ENCODE results near the gene LPO.

LPO gene

GRCh38 chr17:58272367-58273280 is 34.2 kb downstream of the LPO start:
- H3K27me3 ChIP-seq (ENCODE audit: low read depth, low read length): peaks cover 18% of the 10 kb centered on the region
- H2AFZ ChIP-seq (ENCODE audit: low read depth, low read length): no peak overlapping the region
- no peaks in the 10 kb centered on the region for H3K9me3 ChIP-seq (ENCODE audit: insufficient read depth, low read length)
- H3K36me3 ChIP-seq (replicated peaks; ENCODE audit: low read depth, low read length): no peaks in the 10 kb centered on the region
- no peak for TF ChIP-seq EZH2phosphoT487 (IDR thresholded peaks at IDR 0.05; ENCODE audit: low read depth)
- TF ChIP-seq CTCF (IDR thresholded peaks at IDR 0.05; ENCODE audit: low read depth, low read length): no peak
- H3K27ac ChIP-seq (ENCODE audit: low read length): no peak overlapping the region
- no peaks in the 10 kb centered on the region for H3K79me2 ChIP-seq (ENCODE audit: low read length)
- H3K4me3 ChIP-seq (ENCODE audit: low read length): no peak overlapping the region
- no peak overlapping the region for H3K9ac ChIP-seq (ENCODE audit: low read length)
- no peak overlapping the region for H3K4me2 ChIP-seq (ENCODE audit: low read length)
- H4K20me1 ChIP-seq (ENCODE audit: insufficient read depth, low read length): no peaks in the 10 kb centered on the region
- H3K4me1 ChIP-seq (ENCODE audit: low read length): no peaks in the 10 kb centered on the region

- TF ChIP-seq CTCF (IDR thresholded peaks at IDR 0.05; ENCODE audit: low read depth, low read length) (no peak), EZH2phosphoT487 (IDR thresholded peaks at IDR 0.05; ENCODE audit: low read depth) (no peak)
- Histone ChIP-seq H3K27ac (ENCODE audit: low read length) (no peak overlapping the region), H2AFZ (ENCODE audit: low read depth, low read length) (no peak overlapping the region), H3K4me3 (ENCODE audit: low read length) (no peak overlapping the region), H3K27me3 (ENCODE audit: low read depth, low read length) (peaks cover 18% of the 10 kb centered on the region), H3K79me2 (ENCODE audit: low read length) (no peaks in the 10 kb centered on the region), H3K4me1 (ENCODE audit: low read length) (no peaks in the 10 kb centered on the region), H3K36me3 (replicated peaks; ENCODE audit: low read depth, low read length) (no peaks in the 10 kb centered on the region), H3K4me2 (ENCODE audit: low read length) (no peak overlapping the region), H3K9ac (ENCODE audit: low read length) (no peak overlapping the region), H3K9me3 (ENCODE audit: insufficient read depth, low read length) (no peaks in the 10 kb centered on the region), H4K20me1 (ENCODE audit: insufficient read depth, low read length) (no peaks in the 10 kb centered on the region)
Measured at GRCh38 chr17:58273453-58274104, 35.2 kb downstream of the LPO start.

- H3K79me2 ChIP-seq (ENCODE audit: low read length): no peaks in the 10 kb centered on the region
- no peaks in the 10 kb centered on the region for H3K9me3 ChIP-seq (ENCODE audit: insufficient read depth, low read length)
- peaks cover 18% of the 10 kb centered on the region for H3K27me3 ChIP-seq (ENCODE audit: low read depth, low read length)
- no peaks in the 10 kb centered on the region for H3K4me1 ChIP-seq (ENCODE audit: low read length)
- no peak overlapping the region for H2AFZ ChIP-seq (ENCODE audit: low read depth, low read length)
- H3K36me3 ChIP-seq (replicated peaks; ENCODE audit: low read depth, low read length): no peaks in the 10 kb centered on the region
- H3K4me3 ChIP-seq (ENCODE audit: low read length): no peak overlapping the region
- TF ChIP-seq EZH2phosphoT487 (IDR thresholded peaks at IDR 0.05; ENCODE audit: low read depth) (no peak), CTCF (IDR thresholded peaks at IDR 0.05; ENCODE audit: low read depth, low read length) (no peak)
- no peaks in the 10 kb centered on the region for H4K20me1 ChIP-seq (ENCODE audit: insufficient read depth, low read length)
- H3K9ac ChIP-seq (ENCODE audit: low read length): no peak overlapping the region
- H3K4me2 ChIP-seq (ENCODE audit: low read length): no peak overlapping the region
- no peak overlapping the region for H3K27ac ChIP-seq (ENCODE audit: low read length)
Measured at GRCh38 chr17:58275417-58275816, 37.0 kb downstream of the LPO start.

- H3K27me3 ChIP-seq (ENCODE audit: low read depth, low read length): peaks cover 18% of the 10 kb centered on the region
- no peaks in the 10 kb centered on the region for H3K9me3 ChIP-seq (ENCODE audit: insufficient read depth, low read length)
- H3K27ac ChIP-seq (ENCODE audit: low read length): no peak overlapping the region
- H3K4me3 ChIP-seq (ENCODE audit: low read length): no peak overlapping the region
- no peak overlapping the region for H2AFZ ChIP-seq (ENCODE audit: low read depth, low read length)
- H3K4me2 ChIP-seq (ENCODE audit: low read length): no peak overlapping the region
- no peaks in the 10 kb centered on the region for H3K79me2 ChIP-seq (ENCODE audit: low read length)
- H3K4me1 ChIP-seq (ENCODE audit: low read length): no peaks in the 10 kb centered on the region
- TF ChIP-seq CTCF (IDR thresholded peaks at IDR 0.05; ENCODE audit: low read depth, low read length) (no peak), EZH2phosphoT487 (IDR thresholded peaks at IDR 0.05; ENCODE audit: low read depth) (no peak)
- no peaks in the 10 kb centered on the region for H3K36me3 ChIP-seq (replicated peaks; ENCODE audit: low read depth, low read length)
- H3K9ac ChIP-seq (ENCODE audit: low read length): no peak overlapping the region
- no peaks in the 10 kb centered on the region for H4K20me1 ChIP-seq (ENCODE audit: insufficient read depth, low read length)
Measured at GRCh38 chr17:58276423-58276822, 38.0 kb downstream of the LPO start.
